BLaER1 treated with 17β-estradiol and CSF1 and Interleukin-3, amounts not matched to agents 10 nM and 100 nM (cell line): ENCODE data around the gene DCLRE1C.
"Not testable (repeated sequence)": the region's sequence is repeated elsewhere in the genome, so short reads cannot be mapped to it uniquely, and the experiment has no call there.

Experiments
- H3K27ac ChIP-seq, 11 experiments: shearing (Covaris generic); formaldehyde crosslinking; 2 replicates each; pipeline ENCODE4 v1.8.1; 2022
- H3K27me3 ChIP-seq, 11 experiments: shearing (Covaris generic); formaldehyde crosslinking; 2 replicates each; pipeline ENCODE4 v1.8.1; 2022
- H3K36me3 ChIP-seq, 11 experiments: shearing (Covaris generic); formaldehyde crosslinking; 2 replicates each; pipeline ENCODE4 v1.8.1; 2022
- H3K4me1 ChIP-seq, 10 experiments: shearing (Covaris generic); formaldehyde crosslinking; 2 replicates each; pipeline ENCODE4 v1.8.1; 2022
- H3K4me2 ChIP-seq, 11 experiments: shearing (Covaris generic); formaldehyde crosslinking; 2 replicates each; pipeline ENCODE4 v1.8.1; 2022
- H3K4me3 ChIP-seq, 10 experiments: shearing (Covaris generic); formaldehyde crosslinking; 2 replicates each; pipeline ENCODE4 v1.8.1; 2022
- H3K9ac ChIP-seq, 11 experiments: shearing (Covaris generic); formaldehyde crosslinking; 2 replicates each; pipeline ENCODE4 v1.8.1; 2022
- H3K9me3 ChIP-seq, 11 experiments: shearing (Covaris generic); formaldehyde crosslinking; replicated peaks in 1 of 11; 2 replicates each; pipeline ENCODE4 v1.8.1; 2022
- H4K20me1 ChIP-seq, 11 experiments: shearing (Covaris generic); formaldehyde crosslinking; 2 replicates each; pipeline ENCODE4 v1.8.1; 2022
- Cebpa-rat ChIP-seq, 11 experiments: shearing (Covaris generic); IDR thresholded peaks; 2 replicates each; pipeline ENCODE4 v1.8.1; 2022

Gene DCLRE1C

GRCh38 chr10:14947268-14947667, 6.6 kb downstream of the DCLRE1C start:
- Histone ChIP-seq H3K9me3 (peaks cover 0 to 7% (median 0%) of the 10 kb centered on the region in 11 experiments; a peak in 2 of 22 replicates), H3K27ac (no peak overlapping the region), H3K36me3 (peaks cover 74 to 91% (median 84%) of the 10 kb centered on the region in 11 experiments), H3K27me3 (no peaks in the 10 kb centered on the region), H3K9ac (no peak overlapping the region), H3K4me3 (no peak overlapping the region), H4K20me1 (peaks cover 6 to 84% (median 59%) of the 10 kb centered on the region in 11 experiments; a peak in 21 of 22 replicates), H3K4me1 (peaks cover 21 to 33% (median 32%) of the 10 kb centered on the region in 10 experiments), H3K4me2 (no peak overlapping the region)
- no peak for TF ChIP-seq Cebpa-rat (IDR thresholded peaks at IDR 0.05)

DNA sequence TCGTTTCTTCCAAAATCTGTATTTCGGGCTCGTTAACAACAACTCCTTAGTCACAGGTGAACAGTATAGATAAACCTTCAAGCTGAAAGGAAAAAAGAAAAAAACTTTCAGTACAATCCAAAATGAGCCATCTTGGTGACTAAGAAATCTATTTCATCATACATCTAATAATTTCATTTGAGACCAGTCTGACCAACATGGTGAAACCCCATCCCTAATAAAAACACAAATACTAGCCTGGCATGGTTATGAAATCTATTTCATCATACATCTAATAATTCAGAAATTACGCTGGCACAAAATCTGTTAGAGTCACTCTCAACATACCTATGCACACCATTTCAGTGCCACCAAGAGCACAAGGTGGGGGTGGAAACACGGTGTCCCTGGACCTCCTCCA, 8.8 kb downstream of the DCLRE1C start:
- Histone ChIP-seq H3K36me3 (peaks cover 86 to 95% (median 91%) of the 10 kb centered on the region in 11 experiments), H3K4me3 (no peak overlapping the region), H3K4me1 (peaks cover 0 to 12% (median 11%) of the 10 kb centered on the region in 10 experiments; a peak in 17 of 20 replicates), H3K9me3 (peaks cover 0 to 7% (median 0%) of the 10 kb centered on the region in 11 experiments; a peak in 2 of 22 replicates), H3K9ac (no peak overlapping the region), H3K27me3 (no peaks in the 10 kb centered on the region), H3K27ac (no peak overlapping the region), H3K4me2 (no peak overlapping the region), H4K20me1 (peaks cover 6 to 73% (median 49%) of the 10 kb centered on the region in 11 experiments; a peak in 17 of 22 replicates)
- TF ChIP-seq Cebpa-rat (IDR thresholded peaks at IDR 0.05): no peak

DNA sequence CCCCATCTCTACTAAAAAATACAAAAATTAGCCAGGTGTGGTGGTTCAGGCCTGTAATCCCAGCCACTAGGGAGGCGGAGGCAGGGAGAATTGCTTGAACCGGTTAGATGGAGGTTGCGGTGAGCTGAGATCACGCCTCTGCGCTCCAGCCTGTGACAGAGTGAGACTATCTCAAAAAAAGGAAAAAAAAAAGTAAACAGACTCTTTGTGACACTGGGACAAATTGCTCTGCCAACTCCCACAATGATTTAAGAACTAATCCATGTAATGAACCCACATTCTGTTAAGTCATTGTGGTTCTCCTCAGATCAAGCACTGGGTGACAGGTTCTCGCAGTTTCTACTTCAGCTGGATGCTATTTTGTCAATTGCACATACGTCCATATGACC, 11.0 kb downstream of the DCLRE1C start:
- not testable (repeated sequence) for H3K4me3 ChIP-seq

GRCh38 chr10:14942147-14942949, 11.5 kb downstream of the DCLRE1C start:
- Histone ChIP-seq H3K4me1 (peaks cover 0 to 15% (median 0%) of the 10 kb centered on the region in 10 experiments; a peak in 6 of 20 replicates), H4K20me1 (peaks cover 0 to 60% (median 29%) of the 10 kb centered on the region in 11 experiments; a peak in 14 of 22 replicates), H3K36me3 (peaks cover 79 to 94% (median 87%) of the 10 kb centered on the region in 11 experiments)
- not testable (repeated sequence) for H3K27me3 ChIP-seq, H3K27ac ChIP-seq, H3K9ac ChIP-seq, H3K9me3 ChIP-seq, H3K4me2 ChIP-seq, H3K4me3 ChIP-seq

More for the DNA sequence above, 11.0 kb downstream of the DCLRE1C start:
- not testable (repeated sequence) for H3K27me3 ChIP-seq, H3K4me2 ChIP-seq, H3K9me3 ChIP-seq, H3K27ac ChIP-seq, H3K9ac ChIP-seq
- peaks cover 79 to 94% (median 87%) of the 10 kb centered on the region in 11 experiments for H3K36me3 ChIP-seq
- peaks cover 0 to 63% (median 31%) of the 10 kb centered on the region in 11 experiments; a peak in 14 of 22 replicates for H4K20me1 ChIP-seq
- peaks cover 0 to 15% (median 0%) of the 10 kb centered on the region in 10 experiments; a peak in 6 of 20 replicates for H3K4me1 ChIP-seq

GRCh38 chr10:14938971-14939370, 14.9 kb downstream of the DCLRE1C start:
- H3K4me2 ChIP-seq: peak overlapping the region in 1 of 11 experiments; percentile 3; a peak in 1 of 22 replicates
- H3K27me3 ChIP-seq, H3K9me3 ChIP-seq, H3K9ac ChIP-seq, H3K4me3 ChIP-seq: not testable (repeated sequence)
- H4K20me1 ChIP-seq: peaks cover 0 to 53% (median 16%) of the 10 kb centered on the region in 11 experiments; a peak in 11 of 22 replicates
- peaks cover 0 to 15% (median 0%) of the 10 kb centered on the region in 10 experiments; a peak in 6 of 20 replicates for H3K4me1 ChIP-seq
- 0 out of 22 replicates have a peak overlapping the region, but pooled peaks of 1 of the 11 experiments have one; percentile 16 for H3K27ac ChIP-seq
- peaks cover 79 to 94% (median 86%) of the 10 kb centered on the region in 11 experiments for H3K36me3 ChIP-seq

DNA sequence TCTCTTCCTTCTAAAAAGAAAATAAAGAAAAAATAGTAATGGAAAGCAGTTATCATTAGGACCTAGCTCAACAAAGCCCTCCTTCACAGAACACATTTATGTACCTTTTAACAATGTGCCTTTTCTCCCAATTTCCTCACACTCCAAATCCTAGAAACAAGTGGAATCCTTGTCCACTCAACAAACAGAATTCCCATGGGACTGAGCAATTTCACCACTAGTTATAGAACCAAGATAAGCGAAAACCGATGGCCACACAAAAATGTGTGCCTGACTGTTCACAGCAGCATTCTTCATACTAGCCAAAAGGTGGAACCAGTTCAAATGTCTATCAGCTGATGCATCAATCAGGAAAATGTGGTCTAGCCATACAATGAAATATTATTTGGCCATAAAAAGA, 17.3 kb downstream of the DCLRE1C start:
- H3K4me2 ChIP-seq: no peak overlapping the region
- peaks cover 82 to 95% (median 87%) of the 10 kb centered on the region in 11 experiments for H3K36me3 ChIP-seq
- H3K9me3 ChIP-seq: no peaks in the 10 kb centered on the region
- peaks cover 0 to 15% (median 0%) of the 10 kb centered on the region in 10 experiments; a peak in 6 of 20 replicates for H3K4me1 ChIP-seq
- TF ChIP-seq Cebpa-rat (IDR thresholded peaks at IDR 0.05): no peak
- H4K20me1 ChIP-seq: peaks cover 0 to 41% (median 6%) of the 10 kb centered on the region in 11 experiments; a peak in 11 of 22 replicates
- H3K27me3 ChIP-seq: no peaks in the 10 kb centered on the region
- no peak overlapping the region for H3K27ac ChIP-seq
- no peak overlapping the region for H3K4me3 ChIP-seq
- H3K9ac ChIP-seq: no peak overlapping the region

DNA sequence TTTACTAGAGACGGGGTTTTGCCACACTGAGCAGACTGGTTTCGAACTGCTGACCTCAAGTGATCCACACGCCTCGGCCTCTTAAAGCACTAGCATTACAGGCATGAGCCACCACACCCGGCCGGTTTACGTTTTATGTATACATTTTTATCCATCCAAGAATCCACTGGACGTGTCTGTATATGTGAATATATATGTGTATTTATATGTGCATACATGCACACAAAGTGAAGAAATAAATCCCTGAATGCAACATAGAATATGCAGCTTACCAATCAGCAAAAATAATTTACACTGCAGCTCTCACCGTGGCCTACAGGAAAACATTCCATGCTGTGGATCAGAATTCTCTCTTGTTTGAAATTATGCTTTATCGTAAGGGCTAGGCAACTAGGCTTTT, 23.3 kb downstream of the DCLRE1C start:
- H3K9ac ChIP-seq: no peak overlapping the region
- no peaks in the 10 kb centered on the region for H3K27me3 ChIP-seq
- peaks cover 0 to 12% (median under 1%) of the 10 kb centered on the region in 11 experiments; a peak in 9 of 22 replicates for H4K20me1 ChIP-seq
- H3K4me2 ChIP-seq: no peak overlapping the region
- no peaks in the 10 kb centered on the region for H3K9me3 ChIP-seq
- TF ChIP-seq Cebpa-rat (IDR thresholded peaks at IDR 0.05): no peak
- peaks cover 0 to 16% (median 3%) of the 10 kb centered on the region in 10 experiments; a peak in 8 of 20 replicates for H3K4me1 ChIP-seq
- H3K27ac ChIP-seq: no peak overlapping the region
- H3K36me3 ChIP-seq: peaks cover 91 to 98% (median 97%) of the 10 kb centered on the region in 11 experiments
- H3K4me3 ChIP-seq: no peak overlapping the region

DNA sequence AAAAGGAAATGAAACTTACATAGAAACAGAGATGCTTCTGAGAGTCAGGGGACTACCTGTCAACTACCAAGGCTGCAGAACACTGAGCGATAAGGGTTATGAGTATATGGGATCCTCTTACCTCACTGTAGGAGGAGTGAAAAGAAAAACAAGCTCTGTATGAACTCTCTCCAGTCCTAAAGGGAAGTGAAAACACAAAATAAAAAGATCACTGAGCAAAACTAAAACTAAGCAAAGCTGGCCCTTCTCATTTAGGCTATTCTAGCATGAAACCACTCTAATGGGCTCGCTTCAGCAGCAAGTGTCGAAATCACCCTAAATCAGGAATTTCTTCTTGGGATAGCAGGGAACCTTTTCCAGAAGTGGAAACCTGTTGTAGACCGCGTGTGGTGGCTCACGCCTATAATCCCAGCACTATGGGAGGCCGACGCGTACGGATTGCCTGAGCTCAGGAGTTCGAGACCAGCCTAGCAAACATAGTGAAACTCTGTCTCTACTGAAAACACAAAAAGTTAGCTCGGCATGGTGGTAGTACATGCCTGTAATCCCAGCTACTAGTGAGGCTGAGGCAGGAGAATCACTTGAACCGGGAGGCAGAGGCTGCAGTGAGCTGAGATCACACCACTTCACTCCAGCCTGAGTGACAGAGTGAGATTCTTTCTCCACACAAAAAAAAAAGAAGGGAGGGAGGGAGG, 27.0 kb downstream of the DCLRE1C start:
- peaks cover 91 to 98% (median 97%) of the 10 kb centered on the region in 11 experiments for H3K36me3 ChIP-seq
- H3K4me2 ChIP-seq: peak overlapping the region in 2 of 11 experiments; percentile 26 to 52; a peak in 2 of 22 replicates
- no peaks in the 10 kb centered on the region for H3K27me3 ChIP-seq
- H4K20me1 ChIP-seq: peaks cover 0 to 10% (median 0%) of the 10 kb centered on the region in 11 experiments; a peak in 6 of 22 replicates
- TF ChIP-seq Cebpa-rat (IDR thresholded peaks at IDR 0.05): no peak
- H3K4me3 ChIP-seq: no peak overlapping the region
- H3K9me3 ChIP-seq: no peaks in the 10 kb centered on the region
- no peak overlapping the region for H3K9ac ChIP-seq
- peaks cover 0 to 16% (median 3%) of the 10 kb centered on the region in 10 experiments; a peak in 8 of 20 replicates for H3K4me1 ChIP-seq
- peak overlapping the region in 3 of 11 experiments; percentile 11 to 54 (median 31); a peak in 3 of 22 replicates for H3K27ac ChIP-seq
